GM10847 (cell line): ENCODE results near the gene SBK2.

Source experiments
- POLR2A ChIP-seq: IDR thresholded peaks from 2 replicates; pipeline ENCODE4 v1.6.1; 2011; ENCODE audit not compliant: insufficient read length; ENCODE audit errors: extremely low read depth

SBK2 gene

GRCh38 chr19:55563261-55563690 is 26.3 kb upstream of the SBK2 start:
- no peak for TF ChIP-seq POLR2A

- TF ChIP-seq POLR2A: no peak
These were observed 22.8 kb upstream of the SBK2 start for GRCh38 chr19:55559684-55560083.

- TF ChIP-seq POLR2A: no peak
These were observed 17.8 kb upstream of the SBK2 start for GRCh38 chr19:55554741-55555152.

- no peak for TF ChIP-seq POLR2A
These were observed 17.4 kb upstream of the SBK2 start for GRCh38 chr19:55554302-55554701.

- TF ChIP-seq POLR2A: no peak
These were observed 16.6 kb upstream of the SBK2 start for GRCh38 chr19:55553217-55554182.

- TF ChIP-seq POLR2A: no peak
These were observed 15.7 kb upstream of the SBK2 start for GRCh38 chr19:55552620-55553019.

- no peak for TF ChIP-seq POLR2A
These were observed 15.3 kb upstream of the SBK2 start for GRCh38 chr19:55552206-55552605.

GRCh38 chr19:55550321-55550650 is 13.4 kb upstream of the SBK2 start:
- TF ChIP-seq POLR2A: no peak

- no peak for TF ChIP-seq POLR2A
These were observed 12.8 kb upstream of the SBK2 start for GRCh38 chr19:55549500-55550320.

- TF ChIP-seq POLR2A: no peak
These were observed 10.1 kb upstream of the SBK2 start for GRCh38 chr19:55546822-55547614.

GRCh38 chr19:55546011-55546410 is 9.1 kb upstream of the SBK2 start:
- no peak for TF ChIP-seq POLR2A

GRCh38 chr19:55545443-55545842 is 8.5 kb upstream of the SBK2 start, which contains the start of gene SBK3:
TSS of gene SBK3 (minus strand) at chr19:55545543. CDS start at chr19:55545543, 0 bp downstream.
- TF ChIP-seq POLR2A: no peak

- TF ChIP-seq POLR2A: no peak
These were observed 8.0 kb upstream of the SBK2 start for GRCh38 chr19:55544776-55545439.

- TF ChIP-seq POLR2A: no peak
These were observed 7.1 kb upstream of the SBK2 start for GRCh38 chr19:55544014-55544413.

- TF ChIP-seq POLR2A: no peak
These were observed 6.6 kb upstream of the SBK2 start for GRCh38 chr19:55543567-55543966.

GRCh38 chr19:55542292-55542855 is 5.4 kb upstream of the SBK2 start:
- TF ChIP-seq POLR2A: no peak
